ENCODE measurements around the gene CRTC1. TPM values are rescaled to one million over a fixed set of nuclear protein-coding genes. Genes with fewer than 3 reads are reported as not detected.

CRTC1 gene
- total and polyA plus RNA-seq, 9 of the 15 experiments (the other 6 are each of a cell fraction or from before 2014, with no cell fraction given), result 0.25 to 3.8 (median 1.2) TPM; not detected in 2

GRCh38 chr19:18807861-18808331, 124.4 kb downstream of the CRTC1 start:
- intact Hi-C loops (cut with micrococcal nuclease) (no loop called here), in situ Hi-C loops (cut with MboI) (no loop called here)
- Histone ChIP-seq H2AFZ (ENCODE audit: low read depth, low read length) (no peak overlapping the region), H3K4me2 (ENCODE audit: insufficient read depth, low read length) (no peak overlapping the region), H3K9me3 (replicated peaks; ENCODE audit: control insufficient read depth, insufficient read depth, low read depth, low read length) (no peaks in the 10 kb centered on the region), H3K79me2 (ENCODE audit: control insufficient read depth, insufficient read depth, low read length) (no peaks in the 10 kb centered on the region), H3K27me3 (ENCODE audit: control insufficient read depth in 2 of 2, insufficient read depth in 2 of 2, low read length in 2 of 2) (peaks cover 27 to 48% of the 10 kb centered on the region in 2 experiments), H3K4me1 (replicated peaks in 1 of 2; ENCODE audit: control insufficient read depth in 2 of 2, insufficient read depth in 2 of 2, low read length in 2 of 2) (peaks cover 0 to 4% of the 10 kb centered on the region in 2 experiments; a peak in 2 of 5 replicates), H3K4me3 (no peak overlapping the region), H4K20me1 (replicated peaks; ENCODE audit: control insufficient read depth, insufficient read depth, low read length) (0 out of 2 replicates have a peak, but pooled peaks cover 11% of the 10 kb centered on the region), H3K27ac (ENCODE audit: extremely low read depth, low read depth, low read length) (no peak overlapping the region), H3K9me1 (ENCODE audit: control insufficient read depth, insufficient read depth, low read length) (peaks cover 4% of the 10 kb centered on the region), H3K9ac (ENCODE audit: insufficient read depth in 1 of 2, low read depth in 2 of 2, low read length in 2 of 2) (peak overlapping the region in 1 of 2 experiments; percentile 13; a peak in 1 of 4 replicates), H3K36me3 (ENCODE audit: control insufficient read depth, insufficient read depth, low read length) (no peaks in the 10 kb centered on the region)
- no peak for DNase-seq (ENCODE audit: extremely low read depth in 1 of 4, low spot score in 3 of 4)
- ChIA-PET CTCF (ENCODE audit: low intra/inter-chr PET ratio) (no interaction called here), POLR2A (no interaction called here)
- no peak for TF ChIP-seq HDAC1 (IDR thresholded peaks at IDR 0.05)
- TF ChIP-seq, protein P1, sequence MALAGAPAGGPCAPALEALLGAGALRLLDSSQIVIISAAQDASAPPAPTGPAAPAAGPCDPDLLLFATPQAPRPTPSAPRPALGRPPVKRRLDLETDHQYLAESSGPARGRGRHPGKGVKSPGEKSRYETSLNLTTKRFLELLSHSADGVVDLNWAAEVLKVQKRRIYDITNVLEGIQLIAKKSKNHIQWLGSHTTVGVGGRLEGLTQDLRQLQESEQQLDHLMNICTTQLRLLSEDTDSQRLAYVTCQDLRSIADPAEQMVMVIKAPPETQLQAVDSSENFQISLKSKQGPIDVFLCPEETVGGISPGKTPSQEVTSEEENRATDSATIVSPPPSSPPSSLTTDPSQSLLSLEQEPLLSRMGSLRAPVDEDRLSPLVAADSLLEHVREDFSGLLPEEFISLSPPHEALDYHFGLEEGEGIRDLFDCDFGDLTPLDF (CRISPR knock-in tag; IDR thresholded peaks at IDR 0.05), result no peak
- TF ChIP-seq, protein P2, sequence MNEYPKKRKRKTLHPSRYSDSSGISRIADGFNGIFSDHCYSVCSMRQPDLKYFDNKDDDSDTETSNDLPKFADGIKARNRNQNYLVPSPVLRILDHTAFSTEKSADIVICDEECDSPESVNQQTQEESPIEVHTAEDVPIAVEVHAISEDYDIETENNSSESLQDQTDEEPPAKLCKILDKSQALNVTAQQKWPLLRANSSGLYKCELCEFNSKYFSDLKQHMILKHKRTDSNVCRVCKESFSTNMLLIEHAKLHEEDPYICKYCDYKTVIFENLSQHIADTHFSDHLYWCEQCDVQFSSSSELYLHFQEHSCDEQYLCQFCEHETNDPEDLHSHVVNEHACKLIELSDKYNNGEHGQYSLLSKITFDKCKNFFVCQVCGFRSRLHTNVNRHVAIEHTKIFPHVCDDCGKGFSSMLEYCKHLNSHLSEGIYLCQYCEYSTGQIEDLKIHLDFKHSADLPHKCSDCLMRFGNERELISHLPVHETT (CRISPR knock-in tag; conservative IDR thresholded peaks at IDR 0.05 in 1 of 2, IDR thresholded peaks at IDR 0.05 in 1 of 2), result no peak
- TF ChIP-seq ZNF77 (CRISPR knock-in tag; IDR thresholded peaks at IDR 0.05), result no peak
- no peak for TF ChIP-seq ZNF518B (CRISPR knock-in tag; IDR thresholded peaks at IDR 0.05)
- no peak for TF ChIP-seq THRAP3 (IDR thresholded peaks at IDR 0.05; ENCODE audit: borderline replicate concordance)
- WGBS (ENCODE audit: insufficient coverage, low coverage, missing lambda C conversion rate), result 8% methylated on average over 19 of the region's 19 CpGs
- FAIRE-seq, result no peak
- no TSS peak for BruUV-seq (replicated peaks)
- peak; percentile 50 for ATAC-seq

All from K562 (cell line).